H9 (cell line): ENCODE measurements around the gene SLCO2A1. TPM values are rescaled to one million over a fixed set of nuclear protein-coding genes. Genes with fewer than 3 reads are reported as not detected.

Experiments used
- DNase-seq: peaks from one replicate; pipeline ENCODE4 v3.0.0-alpha.2; 2017
- H2AFZ ChIP-seq: one replicate; pipeline ENCODE4 v1.6.1; 2013; ENCODE audit warnings: mild to moderate bottlenecking, low read length, control low read depth, moderate library complexity
- H2AK5ac ChIP-seq: 2 replicates; pipeline ENCODE4 v1.6.1; 2013; ENCODE audit warnings: low read length, control low read depth, mixed read lengths; ENCODE audit not compliant: insufficient read length
- H2BK120ac ChIP-seq: one replicate; pipeline ENCODE4 v1.6.1; 2013; ENCODE audit warnings: low read depth, mild to moderate bottlenecking, low read length, control low read depth, inconsistent platforms; ENCODE audit not compliant: poor library complexity, severe bottlenecking
- H2BK12ac ChIP-seq: 2 replicates; pipeline ENCODE4 v1.6.1; 2013; ENCODE audit warnings: low read length, control low read depth, mixed read lengths, low read depth; ENCODE audit not compliant: insufficient read length
- H2BK15ac ChIP-seq: 2 replicates; pipeline ENCODE4 v1.6.1; 2013; ENCODE audit warnings: low read depth, low read length, control low read depth
- H2BK20ac ChIP-seq: one replicate; pipeline ENCODE4 v1.6.1; 2013; ENCODE audit warnings: low read depth, mild to moderate bottlenecking, low read length, control low read depth, inconsistent platforms; ENCODE audit not compliant: poor library complexity, severe bottlenecking
- H2BK5ac ChIP-seq: 2 replicates; pipeline ENCODE4 v1.6.1; 2013; ENCODE audit warnings: low read length, control low read depth, mixed read lengths; ENCODE audit not compliant: insufficient read length
- H3K14ac ChIP-seq: 2 replicates; pipeline ENCODE4 v1.6.1; 2013; ENCODE audit warnings: low read length, control low read depth; ENCODE audit not compliant: insufficient read depth
- H3K18ac ChIP-seq: 2 replicates; pipeline ENCODE4 v1.6.1; 2013; ENCODE audit warnings: low read depth, mild to moderate bottlenecking, mixed read lengths, low read length, control low read depth; ENCODE audit not compliant: insufficient read length
- H3K23ac ChIP-seq: 2 replicates; pipeline ENCODE4 v1.6.1; 2013; ENCODE audit warnings: low read length, control low read depth, mixed read lengths, low read depth; ENCODE audit not compliant: insufficient read length
- H3K23me2 ChIP-seq: 2 replicates; pipeline ENCODE4 v1.6.1; 2013; ENCODE audit warnings: low read depth, mild to moderate bottlenecking, mixed read lengths, low read length, control low read depth; ENCODE audit not compliant: insufficient read length, poor library complexity, severe bottlenecking
- H3K27ac ChIP-seq: 2 replicates; pipeline ENCODE4 v1.5.1; 2013; ENCODE audit warnings: low read length, control low read depth, mixed read lengths, low read depth; ENCODE audit not compliant: insufficient read length
- H3K27me3 ChIP-seq: 2 replicates; pipeline ENCODE4 v1.6.1; 2013; ENCODE audit warnings: low read length, control low read depth, inconsistent platforms; ENCODE audit not compliant: insufficient read depth
- H3K4ac ChIP-seq: 2 replicates; pipeline ENCODE4 v1.6.1; 2013; ENCODE audit warnings: low read depth, mild to moderate bottlenecking, control low read depth, inconsistent platforms, low read length, moderate library complexity
- H3K4me1 ChIP-seq: 2 replicates; pipeline ENCODE4 v1.6.1; 2013; ENCODE audit warnings: low read length, control low read depth, inconsistent platforms; ENCODE audit not compliant: insufficient read depth
- H3K4me2 ChIP-seq: 2 replicates; pipeline ENCODE4 v1.6.1; 2013; ENCODE audit warnings: low read length, control low read depth, mixed read lengths; ENCODE audit not compliant: insufficient read length, insufficient read depth
- H3K56ac ChIP-seq: 2 replicates; pipeline ENCODE4 v1.6.1; 2013; ENCODE audit warnings: low read depth, mild to moderate bottlenecking, mixed read lengths, low read length, control low read depth; ENCODE audit not compliant: insufficient read length
- H3K79me1 ChIP-seq: 2 replicates; pipeline ENCODE4 v1.6.1; 2013; ENCODE audit warnings: low read depth, mild to moderate bottlenecking, moderate library complexity, low read length, control low read depth, inconsistent platforms; ENCODE audit not compliant: insufficient read depth, poor library complexity, severe bottlenecking
- H3K79me2 ChIP-seq: 2 replicates; pipeline ENCODE4 v1.6.1; 2013; ENCODE audit warnings: low read length, control low read depth, inconsistent platforms; ENCODE audit not compliant: insufficient read depth
- H3K9ac ChIP-seq: 2 replicates; pipeline ENCODE4 v1.6.1; 2013; ENCODE audit warnings: low read length, control low read depth, mixed read lengths; ENCODE audit not compliant: insufficient read length; ENCODE audit errors: extremely low read depth
- H3K9me3 ChIP-seq: one replicate; pipeline ENCODE4 v1.6.1; 2013; ENCODE audit warnings: low read depth, low read length, inconsistent platforms; ENCODE audit not compliant: control insufficient read depth
- H3T11ph ChIP-seq: one replicate; pipeline ENCODE4 v1.6.1; 2013; ENCODE audit warnings: mild to moderate bottlenecking, low read length, control low read depth, inconsistent platforms
- H4K20me1 ChIP-seq: one replicate; pipeline ENCODE4 v1.6.1; 2013; ENCODE audit not compliant: control insufficient read depth, insufficient read length, insufficient read depth
- H4K5ac ChIP-seq: 2 replicates; pipeline ENCODE4 v1.6.1; 2013; ENCODE audit warnings: low read depth, mild to moderate bottlenecking, mixed read lengths, low read length, control low read depth; ENCODE audit not compliant: insufficient read length
- H4K8ac ChIP-seq: replicated peaks from 2 replicates; pipeline ENCODE4 v1.6.1; 2013; ENCODE audit warnings: low read length, control low read depth, mixed read lengths, low read depth; ENCODE audit not compliant: insufficient read length
- H4K91ac ChIP-seq: 2 replicates; pipeline ENCODE4 v1.6.1; 2013; ENCODE audit warnings: low read depth, mild to moderate bottlenecking, moderate library complexity, mixed read lengths, low read length, control low read depth; ENCODE audit not compliant: insufficient read length
- H3K27ac Mint-ChIP-seq, 3 experiments: 2 replicates in 2 of 3; 3 replicates in 1 of 3; pipeline ENCODE4 v1.8.0; 2020 to 2021; ENCODE audit warnings: mixed read lengths in 3 of 3, mild to moderate bottlenecking in 1 of 3, moderate library complexity in 1 of 3
- H3K27me3 Mint-ChIP-seq: 2 replicates; pipeline ENCODE4 v1.8.0; 2021; ENCODE audit warnings: low read depth, mild to moderate bottlenecking, moderate library complexity, mixed read lengths
- H3K36me3 Mint-ChIP-seq, 3 experiments: 2 replicates in 2 of 3; 3 replicates in 1 of 3; pipeline ENCODE4 v1.8.0; 2020 to 2021; ENCODE audit warnings: low read depth in 3 of 3, mixed read lengths in 3 of 3; ENCODE audit not compliant: insufficient read depth in 1 of 3
- H3K4me1 Mint-ChIP-seq, 2 experiments: 2 replicates each; pipeline ENCODE4 v1.8.0; 2020; ENCODE audit warnings: mixed read lengths in 2 of 2
- H3K4me3 Mint-ChIP-seq, 2 experiments: 2 replicates in 1 of 2; 3 replicates in 1 of 2; pipeline ENCODE4 v1.8.0; 2020 to 2021; ENCODE audit warnings: mild to moderate bottlenecking in 2 of 2, mixed read lengths in 2 of 2, moderate library complexity in 1 of 2
- H3K9me3 Mint-ChIP-seq, 2 experiments: 2 replicates in 1 of 2; 3 replicates in 1 of 2; pipeline ENCODE4 v1.8.0; 2020; ENCODE audit warnings: mild to moderate bottlenecking in 2 of 2, mixed read lengths in 2 of 2, moderate library complexity in 1 of 2
- CTCF ChIP-seq: fragments of 200-600 bp; sonication (generic); conservative IDR thresholded peaks from 3 replicates; pipeline ENCODE4 v1.8.0; 2021; ENCODE audit warnings: antibody characterized with exemption, mild to moderate bottlenecking
- WGBS: extraction: QIAGEN DNeasy Blood & Tissue Kit; methylation state at CpG from one replicate; pipeline ENCODE4 v1.1.7; 2013; ENCODE audit warnings: missing lambda C conversion rate, low lambda C conversion rate, mixed read lengths; ENCODE audit not compliant: insufficient read length; ENCODE audit errors: extremely low coverage; 5-methylcytosine and 5-hydroxymethylcytosine counted together
- total RNA-seq: library from RNA; stranded (reverse); gene quantifications from 2 replicates; pipeline ENCODE4 v1.2.1, GENCODE V29; 2021

SLCO2A1 gene
- total RNA-seq, 1 experiment from 2014 or later, result 0.98 TPM

GRCh38 chr3:134038071-134038491 is 8.4 kb upstream of the SLCO2A1 start:
- H3K27ac Mint-ChIP-seq, result no peak overlapping the region; a peak in 1 of 7 replicates
- no peak overlapping the region for H3K18ac ChIP-seq

More at GRCh38 chr3:134038071-134038491, 8.4 kb upstream of the SLCO2A1 start:
- Histone ChIP-seq H3K4ac (no peak overlapping the region), H2AK5ac (no peak overlapping the region), H3K79me1 (no peaks in the 10 kb centered on the region), H2BK120ac (no peak overlapping the region), H2BK12ac (no peak overlapping the region), H3K27me3 (no peaks in the 10 kb centered on the region), H3K79me2 (no peaks in the 10 kb centered on the region), H3K14ac (no peak overlapping the region), H3K9ac (no peak overlapping the region), H3K4me2 (no peak overlapping the region), H3K9me3 (peaks cover 8% of the 10 kb centered on the region), H4K8ac (no peak overlapping the region), H4K5ac (no peak overlapping the region), H3K56ac (no peak overlapping the region), H4K91ac (no peak overlapping the region), H2BK5ac (no peak overlapping the region), H3K4me1 (no peaks in the 10 kb centered on the region), H2BK20ac (no peak overlapping the region), H2BK15ac (no peak overlapping the region), H3K27ac (no peak overlapping the region), H2AFZ (no peak overlapping the region), H4K20me1 (no peaks in the 10 kb centered on the region), H3K23me2 (no peaks in the 10 kb centered on the region), H3K23ac (no peak overlapping the region), H3T11ph (no peak overlapping the region)
- peaks cover 9% of the 10 kb centered on the region for H3K27me3 Mint-ChIP-seq
- peaks cover 5 to 12% (median 10%) of the 10 kb centered on the region in 3 experiments; a peak in 4 of 7 replicates for H3K36me3 Mint-ChIP-seq
- TF ChIP-seq CTCF, result no peak
- peaks cover 0 to 6% of the 10 kb centered on the region in 2 experiments; a peak in 2 of 4 replicates for H3K4me1 Mint-ChIP-seq
- no peak for DNase-seq
- H3K9me3 Mint-ChIP-seq, result peaks cover 17 to 20% of the 10 kb centered on the region in 2 experiments
- H3K4me3 Mint-ChIP-seq, result no peak overlapping the region
- no CpG with 5 or more reads among the region's 10 CpGs for WGBS
